ACC112 (cell line): ENCODE data around the gene TSPAN31.
"Not testable (repeated sequence)": the region's sequence is repeated elsewhere in the genome, so short reads cannot be mapped to it uniquely, and the experiment has no call there.

Experiments
- H2AFZ ChIP-seq: fragments of 200-600 bp; sonication (generic); one replicate; pipeline ENCODE4 v1.6.0; 2017; ENCODE audit warnings: antibody characterized with exemption, low read length; ENCODE audit not compliant: unreplicated experiment
- H3K27ac ChIP-seq: fragments of 200-600 bp; sonication (generic); 2 replicates; pipeline ENCODE4 v1.5.1; 2014; ENCODE audit warnings: low read depth, mild to moderate bottlenecking, antibody characterized with exemption, low read length, moderate library complexity
- H3K27me3 ChIP-seq: fragments of 200-600 bp; sonication (generic); 2 replicates; pipeline ENCODE4 v1.6.1; 2014; ENCODE audit warnings: mild to moderate bottlenecking, antibody characterized with exemption, low read length, moderate library complexity, mixed read lengths; ENCODE audit not compliant: insufficient read depth
- H3K36me3 ChIP-seq: fragments of 200-600 bp; sonication (generic); 2 replicates; pipeline ENCODE4 v1.6.1; 2016; ENCODE audit warnings: mild to moderate bottlenecking, antibody characterized with exemption, low read length, moderate library complexity, mixed read lengths; ENCODE audit not compliant: insufficient read depth
- H3K4me1 ChIP-seq: fragments of 200-600 bp; sonication (generic); one replicate; pipeline ENCODE4 v1.6.1; 2016; ENCODE audit warnings: low read length, mixed read lengths; ENCODE audit not compliant: insufficient read depth, unreplicated experiment, control insufficient read depth
- H3K4me3 ChIP-seq: fragments of 200-600 bp; sonication (generic); 2 replicates; pipeline ENCODE4 v1.5.1; 2014; ENCODE audit warnings: mild to moderate bottlenecking, low read depth, low read length
- H3K79me2 ChIP-seq: fragments of 200-600 bp; sonication (generic); one replicate; pipeline ENCODE4 v1.6.0; 2016; ENCODE audit warnings: low read length; ENCODE audit not compliant: control insufficient read depth, unreplicated experiment, insufficient read depth

TSPAN31 gene

DNA sequence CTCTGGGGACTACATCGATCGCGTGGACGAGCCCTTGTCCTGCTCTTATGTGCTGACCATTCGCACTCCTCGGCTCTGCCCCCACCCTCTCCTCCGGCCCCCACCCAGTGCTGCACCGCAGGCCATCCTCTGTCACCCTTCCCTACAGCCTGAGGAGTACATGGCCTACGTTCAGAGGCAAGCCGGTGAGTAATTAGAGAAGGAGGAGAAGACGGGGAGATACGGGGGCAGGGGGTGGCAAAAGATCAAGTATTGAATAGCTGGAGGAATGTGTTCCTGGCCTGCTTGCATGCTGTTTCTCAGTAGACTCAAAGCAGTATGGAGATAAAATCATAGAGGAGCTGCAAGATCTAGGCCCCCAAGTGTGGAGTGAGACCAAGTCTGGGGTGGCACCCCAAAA is 29.1 kb upstream of the TSPAN31 start:
- H3K27me3 ChIP-seq = no peaks in the 10 kb centered on the region
- no peaks in the 10 kb centered on the region for H3K79me2 ChIP-seq
- peaks cover 30% of the 10 kb centered on the region for H3K36me3 ChIP-seq
- no peak overlapping the region for H3K4me3 ChIP-seq
- no peaks in the 10 kb centered on the region for H3K4me1 ChIP-seq
- no peak overlapping the region for H2AFZ ChIP-seq
- H3K27ac ChIP-seq = no peak overlapping the region

DNA sequence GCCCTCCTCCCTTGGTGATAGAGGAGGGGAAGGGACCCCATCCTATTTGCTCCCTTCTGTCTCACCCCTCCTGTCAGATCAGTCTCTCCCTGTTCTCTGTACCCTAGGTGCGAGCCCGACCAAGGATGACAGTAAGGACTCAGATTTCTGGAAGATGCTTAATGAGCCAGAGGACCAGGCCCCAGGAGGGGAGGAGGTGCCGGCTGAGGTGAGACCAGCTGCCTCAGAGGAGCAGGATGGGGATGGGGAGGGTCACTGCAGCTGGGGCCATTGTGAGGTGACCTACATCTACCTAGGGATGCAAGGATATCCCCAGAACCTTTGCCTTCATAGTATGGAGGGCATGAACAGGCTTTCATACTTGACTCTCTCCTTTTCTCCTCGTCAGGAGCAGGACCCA is 28.5 kb upstream of the TSPAN31 start:
- H3K36me3 ChIP-seq = peaks cover 30% of the 10 kb centered on the region
- H3K79me2 ChIP-seq = no peaks in the 10 kb centered on the region
- no peak overlapping the region for H3K27ac ChIP-seq

DNA sequence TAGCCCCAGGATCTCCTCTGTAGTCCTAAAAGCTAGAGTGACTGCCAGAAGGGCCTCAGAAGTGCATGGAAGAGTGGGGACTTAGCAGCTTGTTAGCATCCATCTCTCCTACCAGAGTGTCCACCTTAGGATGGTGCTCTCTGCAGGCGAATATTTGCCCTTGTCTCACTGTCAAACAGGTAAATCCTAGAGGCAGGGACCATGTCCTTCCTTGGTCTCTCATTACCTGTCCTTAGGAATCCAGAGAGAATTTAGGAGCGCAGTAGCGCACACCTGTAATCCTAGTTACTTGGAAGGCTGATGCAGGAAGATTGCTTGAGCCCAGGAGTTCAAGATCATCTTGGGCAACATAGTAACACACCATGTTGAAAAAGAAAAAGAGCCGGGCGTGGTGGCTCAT is 27.7 kb upstream of the TSPAN31 start:
- Histone ChIP-seq H3K4me1 (no peaks in the 10 kb centered on the region), H3K27ac (no peak overlapping the region), H3K36me3 (peaks cover 22% of the 10 kb centered on the region), H3K79me2 (no peaks in the 10 kb centered on the region), H3K27me3 (no peaks in the 10 kb centered on the region), H3K4me3 (no peak overlapping the region), H2AFZ (no peak overlapping the region)

More for the DNA sequence above, 28.5 kb upstream of the TSPAN31 start:
- no peak overlapping the region for H3K4me3 ChIP-seq
- no peaks in the 10 kb centered on the region for H3K4me1 ChIP-seq
- no peak overlapping the region for H2AFZ ChIP-seq
- H3K27me3 ChIP-seq = no peaks in the 10 kb centered on the region

DNA sequence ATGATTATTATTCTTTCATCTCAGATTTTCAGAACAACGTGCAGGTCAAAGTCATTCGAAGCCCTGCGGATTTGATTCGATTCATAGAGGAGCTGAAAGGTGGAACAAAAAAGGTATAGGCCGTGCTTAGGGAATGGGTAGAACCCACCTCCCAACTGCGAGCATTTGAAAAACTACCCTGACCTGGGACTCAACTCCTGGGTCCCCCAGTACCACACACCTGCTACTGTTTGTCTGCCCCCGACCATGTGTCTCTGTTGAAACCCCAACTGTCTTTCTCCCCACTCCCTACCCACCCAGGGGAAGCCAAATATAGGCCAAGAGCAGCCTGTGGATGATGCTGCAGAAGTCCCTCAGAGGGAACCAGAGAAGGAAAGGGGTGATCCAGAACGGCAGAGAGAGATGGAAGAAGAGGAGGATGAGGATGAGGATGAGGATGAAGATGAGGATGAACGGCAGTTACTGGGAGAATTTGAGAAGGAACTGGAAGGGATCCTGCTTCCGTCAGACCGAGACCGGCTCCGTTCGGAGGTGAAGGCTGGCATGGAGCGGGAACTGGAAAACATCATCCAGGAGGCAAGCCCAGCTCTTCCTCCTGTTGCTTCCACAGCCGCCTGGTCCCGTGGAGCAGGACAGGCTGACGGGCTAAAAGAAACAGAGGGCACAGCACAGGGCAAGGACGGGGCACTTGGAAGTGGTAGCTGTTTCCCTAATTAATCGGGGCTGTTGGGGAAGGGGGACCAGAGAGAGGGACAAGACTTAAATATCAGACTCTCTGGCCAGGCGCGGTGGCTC is 26.8 kb upstream of the TSPAN31 start:
- H3K79me2 ChIP-seq = no peaks in the 10 kb centered on the region
- no peaks in the 10 kb centered on the region for H3K27me3 ChIP-seq
- H3K36me3 ChIP-seq = peaks cover 17% of the 10 kb centered on the region; the same call in 1 of the 2 replicates
- H3K4me1 ChIP-seq = no peaks in the 10 kb centered on the region
- H2AFZ ChIP-seq = no peak overlapping the region
- no peak overlapping the region for H3K4me3 ChIP-seq
- no peak overlapping the region for H3K27ac ChIP-seq

DNA sequence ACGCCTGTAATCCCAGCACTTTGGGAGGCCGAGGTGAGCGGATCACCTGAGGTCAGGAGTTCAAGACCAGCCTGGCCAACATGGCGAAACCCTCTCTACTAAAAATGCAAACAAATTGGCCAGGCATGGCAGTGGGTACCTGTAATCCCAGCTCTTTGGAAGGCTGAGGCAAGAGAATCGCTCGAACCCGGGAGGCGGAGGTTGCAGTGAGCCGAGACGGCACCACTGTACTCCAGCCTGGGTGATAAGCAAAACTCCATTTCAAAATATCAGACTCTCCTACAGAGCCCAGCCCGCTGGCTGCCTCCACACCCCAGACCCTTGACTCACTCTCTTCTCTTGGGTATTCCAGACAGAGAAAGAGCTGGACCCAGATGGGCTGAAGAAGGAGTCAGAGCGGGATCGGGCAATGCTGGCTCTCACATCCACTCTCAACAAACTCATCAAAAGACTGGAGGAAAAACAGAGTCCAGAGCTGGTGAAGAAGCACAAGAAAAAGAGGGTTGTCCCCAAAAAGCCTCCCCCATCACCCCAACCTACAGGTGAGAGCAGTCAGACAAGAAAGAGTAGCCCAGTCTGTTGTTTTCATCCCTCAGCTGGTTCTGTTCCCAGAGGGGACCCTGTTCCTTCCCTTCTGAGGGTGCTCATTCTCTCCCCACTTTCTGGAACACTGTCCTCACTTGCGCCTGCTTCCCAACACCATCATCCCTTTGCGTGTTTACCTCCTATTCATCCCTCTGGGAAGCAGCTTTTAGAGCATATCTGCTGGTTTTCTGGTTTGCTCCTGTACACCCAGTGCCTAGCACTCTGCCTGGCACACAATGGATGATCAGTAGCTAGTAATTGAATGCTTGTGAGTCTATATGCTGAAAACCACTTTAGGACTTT is 26.0 kb upstream of the TSPAN31 start:
- Histone ChIP-seq H3K79me2 (no peaks in the 10 kb centered on the region), H3K36me3 (peaks cover 17% of the 10 kb centered on the region; the same call in 1 of the 2 replicates), H3K27ac (no peak overlapping the region), H2AFZ (no peak overlapping the region), H3K4me3 (no peak overlapping the region), H3K27me3 (no peaks in the 10 kb centered on the region), H3K4me1 (no peaks in the 10 kb centered on the region)

DNA sequence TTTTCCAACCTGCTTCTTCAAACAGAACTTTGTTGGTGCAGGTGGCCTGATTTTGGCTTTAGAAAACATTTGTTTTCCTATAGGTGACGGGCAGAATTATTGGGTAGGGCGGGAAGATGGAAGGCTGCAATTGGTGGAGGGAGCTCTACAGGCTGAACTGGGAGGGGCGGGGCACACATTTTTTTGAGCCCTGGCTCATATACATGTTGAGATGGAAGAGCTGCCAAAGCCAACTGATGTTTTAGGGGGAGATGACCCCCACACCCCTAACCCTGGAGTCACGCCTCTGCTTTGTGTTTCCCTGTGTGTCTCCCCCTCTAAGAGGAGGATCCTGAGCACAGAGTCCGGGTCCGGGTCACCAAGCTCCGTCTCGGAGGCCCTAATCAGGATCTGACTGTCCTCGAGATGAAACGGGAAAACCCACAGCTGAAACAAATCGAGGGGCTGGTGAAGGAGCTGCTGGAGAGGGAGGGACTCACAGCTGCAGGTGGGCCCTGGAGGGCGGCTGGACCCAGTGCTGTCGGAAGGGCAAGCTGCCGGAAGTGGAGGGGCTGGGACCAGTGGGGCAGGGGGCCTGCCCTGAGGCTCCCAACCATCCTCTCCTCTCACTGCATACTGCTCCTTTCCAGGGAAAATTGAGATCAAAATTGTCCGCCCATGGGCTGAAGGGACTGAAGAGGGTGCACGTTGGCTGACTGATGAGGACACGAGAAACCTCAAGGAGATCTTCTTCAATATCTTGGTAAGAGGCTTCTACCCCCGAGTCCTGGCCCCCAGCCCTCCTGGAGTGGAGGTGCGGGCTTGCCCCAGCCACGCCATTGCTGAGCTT is 24.8 kb upstream of the TSPAN31 start:
- Histone ChIP-seq H2AFZ (no peak overlapping the region), H3K27ac (no peak overlapping the region), H3K79me2 (no peaks in the 10 kb centered on the region), H3K36me3 (peaks cover 17% of the 10 kb centered on the region; the same call in 1 of the 2 replicates), H3K4me3 (no peak overlapping the region), H3K27me3 (no peaks in the 10 kb centered on the region), H3K4me1 (no peaks in the 10 kb centered on the region)

DNA sequence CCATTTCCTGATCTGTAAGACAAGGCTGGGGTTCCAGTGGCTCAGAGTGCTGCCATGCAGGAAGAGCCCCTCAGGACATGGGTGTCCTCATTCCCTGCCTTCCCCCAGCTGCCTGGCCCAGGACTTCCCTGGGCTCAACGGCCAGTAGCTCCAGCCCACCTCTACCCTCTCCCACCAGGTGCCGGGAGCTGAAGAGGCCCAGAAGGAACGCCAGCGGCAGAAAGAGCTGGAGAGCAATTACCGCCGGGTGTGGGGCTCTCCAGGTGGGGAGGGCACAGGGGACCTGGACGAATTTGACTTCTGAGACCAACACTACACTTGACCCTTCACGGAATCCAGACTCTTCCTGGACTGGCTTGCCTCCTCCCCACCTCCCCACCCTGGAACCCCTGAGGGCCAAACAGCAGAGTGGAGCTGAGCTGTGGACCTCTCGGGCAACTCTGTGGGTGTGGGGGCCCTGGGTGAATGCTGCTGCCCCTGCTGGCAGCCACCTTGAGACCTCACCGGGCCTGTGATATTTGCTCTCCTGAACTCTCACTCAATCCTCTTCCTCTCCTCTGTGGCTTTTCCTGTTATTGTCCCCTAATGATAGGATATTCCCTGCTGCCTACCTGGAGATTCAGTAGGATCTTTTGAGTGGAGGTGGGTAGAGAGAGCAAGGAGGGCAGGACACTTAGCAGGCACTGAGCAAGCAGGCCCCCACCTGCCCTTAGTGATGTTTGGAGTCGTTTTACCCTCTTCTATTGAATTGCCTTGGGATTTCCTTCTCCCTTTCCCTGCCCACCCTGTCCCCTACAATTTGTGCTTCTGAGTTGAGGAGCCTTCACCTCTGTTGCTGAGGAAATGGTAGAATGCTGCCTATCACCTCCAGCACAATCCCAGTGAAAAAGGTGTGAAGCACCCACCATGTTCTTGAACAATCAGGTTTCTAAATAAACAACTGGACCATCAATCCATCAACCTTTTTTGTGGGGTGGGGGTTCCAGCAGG is 23.9 kb upstream of the TSPAN31 start:
- no peak overlapping the region for H3K27ac ChIP-seq
- H3K4me1 ChIP-seq = no peaks in the 10 kb centered on the region
- no peak overlapping the region for H2AFZ ChIP-seq
- H3K36me3 ChIP-seq = peaks cover 17% of the 10 kb centered on the region; the same call in 1 of the 2 replicates
- H3K4me3 ChIP-seq = no peak overlapping the region
- no peaks in the 10 kb centered on the region for H3K27me3 ChIP-seq
- no peaks in the 10 kb centered on the region for H3K79me2 ChIP-seq

DNA sequence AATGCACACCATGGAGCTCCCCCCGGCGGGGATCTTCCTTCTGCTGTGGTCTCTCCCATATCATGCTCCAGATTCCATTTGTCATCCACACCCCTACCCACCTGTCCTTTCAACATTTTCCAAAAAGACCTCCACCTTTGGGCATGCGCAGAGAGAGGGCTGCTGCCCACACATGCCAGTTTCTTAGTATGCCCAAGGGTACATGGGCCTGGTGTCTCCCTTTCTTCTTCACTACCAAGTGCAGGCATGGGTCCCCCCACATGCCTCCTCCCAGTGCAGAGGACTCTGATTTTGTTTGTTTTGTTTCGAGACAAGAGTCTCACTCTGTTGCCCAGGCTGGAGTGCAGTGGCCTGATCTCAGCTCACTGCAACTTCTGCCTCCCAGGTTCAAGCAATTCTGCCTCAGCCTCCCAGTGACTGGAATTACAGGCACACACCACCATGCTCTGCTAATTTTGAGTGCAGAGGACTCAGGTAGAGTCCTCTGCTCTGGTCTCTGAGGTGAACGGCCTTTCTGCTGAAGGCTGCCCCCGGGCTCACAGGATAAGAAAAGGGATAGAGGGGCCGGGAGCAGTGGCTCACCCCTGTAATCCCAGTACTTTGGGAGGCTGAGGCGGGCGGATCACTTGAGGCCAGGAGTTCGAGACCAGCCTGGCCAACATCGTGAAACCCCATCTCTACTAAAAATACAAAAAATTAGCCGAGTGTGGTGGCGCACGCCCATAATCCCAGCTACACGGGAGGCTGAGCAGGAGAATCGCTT is 22.8 kb upstream of the TSPAN31 start:
- not testable (repeated sequence) for H3K4me3 ChIP-seq, H2AFZ ChIP-seq, H3K27me3 ChIP-seq, H3K4me1 ChIP-seq, H3K27ac ChIP-seq, H3K79me2 ChIP-seq
- H3K36me3 ChIP-seq = peaks cover 17% of the 10 kb centered on the region; the same call in 1 of the 2 replicates
